ENCODE data around the gene KHK. TPM values are rescaled to one million over a fixed set of nuclear protein-coding genes. Genes with fewer than 3 reads are reported as not detected.

KHK gene
- total RNA-seq, 6 experiments from 2014 or later = 101 to 283 (median 206) TPM

GRCh38 chr2:27042985-27043634, 43.5 kb upstream of the KHK start:
- Histone ChIP-seq H3K36me3 (peaks cover 0 to 39% (median 19%) of the 10 kb centered on the region in 4 donors), H3K27me3 (no peaks in the 10 kb centered on the region), H3K4me3 (no peak overlapping the region), H3K27ac (no peak overlapping the region), H3K9me3 (no peaks in the 10 kb centered on the region), H3K4me1 (no peaks in the 10 kb centered on the region)
- ATAC-seq (no peak), DNase-seq (no peak)
- 94% methylated on average over 7 of the region's 7 CpGs for WGBS (ENCODE audit: insufficient coverage, low coverage, low lambda C conversion rate, missing lambda C conversion rate)
- TF ChIP-seq POLR2A (IDR thresholded peaks at IDR 0.05) (no peak), CTCF (IDR thresholded peaks at IDR 0.05) (no peak)
- intact Hi-C loops (cut with DNase I) = no loop called here

- DNase-seq (peak; percentile 62 to 72 (median 70)), ATAC-seq (peak; percentile 21 to 34 (median 22))
- Histone ChIP-seq H3K27me3 (no peaks in the 10 kb centered on the region), H3K4me1 (peaks cover 0 to 9% (median 4%) of the 10 kb centered on the region in 4 donors), H3K4me3 (peak overlapping the region; percentile 82 to 92 (median 89)), H3K9me3 (no peaks in the 10 kb centered on the region), H3K36me3 (no peaks in the 10 kb centered on the region), H3K27ac (peak overlapping the region; percentile 57 to 66 (median 62))
- TF ChIP-seq POLR2A (IDR thresholded peaks at IDR 0.05) (no peak), CTCF (IDR thresholded peaks at IDR 0.05) (no peak)
- intact Hi-C loops (cut with DNase I) = no loop called here
- WGBS (ENCODE audit: insufficient coverage, low coverage, low lambda C conversion rate, missing lambda C conversion rate) = 21% methylated on average over 27 of the region's 52 CpGs
Measured at GRCh38 chr2:27049422-27050280, 36.9 kb upstream of the KHK start.

DNA sequence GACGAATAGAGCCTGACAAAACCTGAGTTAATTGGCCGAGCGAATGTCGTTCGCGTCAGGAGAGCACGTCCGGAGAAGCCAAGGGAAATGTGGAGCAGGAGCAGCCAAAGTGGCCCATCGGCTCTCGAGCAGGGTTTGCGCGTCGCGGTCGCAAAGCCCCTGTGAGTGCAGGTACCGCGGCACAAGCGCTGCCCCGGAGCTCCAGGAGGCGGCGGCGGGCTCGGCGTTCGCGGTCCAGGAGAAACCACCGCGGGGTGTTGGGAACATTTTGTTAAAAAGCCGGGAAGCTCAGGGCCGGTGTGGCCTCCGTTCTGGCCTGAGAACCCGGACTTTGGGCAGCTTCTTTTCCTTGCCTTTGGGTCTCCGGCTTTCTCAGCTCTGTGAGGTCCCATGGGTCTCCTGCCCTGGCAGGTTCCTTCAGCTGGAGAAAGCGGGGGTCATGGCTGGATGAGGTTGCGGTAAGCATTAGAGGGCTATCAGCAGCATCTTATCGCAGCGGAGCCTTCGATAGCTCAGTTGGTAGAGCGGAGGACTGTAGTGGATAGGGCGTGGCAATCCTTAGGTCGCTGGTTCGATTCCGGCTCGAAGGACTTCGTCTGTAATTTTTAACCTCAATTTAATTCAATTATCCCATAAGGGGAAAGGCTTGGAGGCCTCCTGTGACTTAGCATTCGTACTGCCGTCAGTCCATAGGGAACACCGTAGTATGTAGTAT, 36.1 kb upstream of the KHK start:
- Histone ChIP-seq H3K36me3 (peaks cover 0 to 2% (median 0%) of the 10 kb centered on the region in 4 donors), H3K9me3 (no peaks in the 10 kb centered on the region), H3K27me3 (no peaks in the 10 kb centered on the region), H3K4me1 (peaks cover 0 to 9% (median 4%) of the 10 kb centered on the region in 4 donors), H3K27ac (peak overlapping the region; percentile 57 to 66 (median 62)), H3K4me3 (peak overlapping the region; percentile 82 to 92 (median 89))
- ATAC-seq (peak; percentile 74 to 80 (median 78)), DNase-seq (peak; percentile 76 to 88 (median 84))
- intact Hi-C loops (cut with DNase I) = no loop called here
- TF ChIP-seq POLR2A (IDR thresholded peaks at IDR 0.05) (peak; percentile 59), CTCF (IDR thresholded peaks at IDR 0.05) (peak; percentile 21 to 37 (median 29))
- under 1% methylated on average over 15 of the region's 48 CpGs for WGBS (ENCODE audit: insufficient coverage, low coverage, low lambda C conversion rate, missing lambda C conversion rate)
